Gastrocnemius medialis (tissue), 4 donors: ENCODE results near the gene WWOX. TPM values are rescaled to one million over a fixed set of nuclear protein-coding genes. Genes with fewer than 3 reads are reported as not detected.

Source experiments
- ATAC-seq, 2 donors: fragments of 150-250 bp; one replicate each; pipeline ENCODE4 v1.9.1; 2016
- DNase-seq, 2 donors: peaks; one replicate each; pipeline ENCODE4 v3.0.0-alpha.2; 2019
- H3K27ac ChIP-seq, 4 donors: fragments of 200-600 bp; sonication (generic); 1 replicate in 1 of 4; 2 replicates in 3 of 4; pipeline ENCODE4 v1.5.1; 2016 to 2018; ENCODE audit warnings: mild to moderate bottlenecking in 2 of 4, moderate library complexity in 1 of 4
- H3K27me3 ChIP-seq, 3 donors: fragments of 200-600 bp; sonication (generic) in 2 of 3; 1 replicate in 1 of 3; 2 replicates in 2 of 3; pipeline versions ENCODE4 v1.5.1 to v1.6.0; 2016 to 2019; ENCODE audit warnings: mild to moderate bottlenecking in 1 of 3, moderate library complexity in 1 of 3
- H3K36me3 ChIP-seq, 2 donors: fragments of 200-600 bp; sonication (generic) in 1 of 2; one replicate each; pipeline ENCODE4 v1.5.1; 2017 to 2018
- H3K4me1 ChIP-seq, 2 donors: fragments of 200-600 bp; sonication (generic) in 1 of 2; one replicate each; pipeline ENCODE4 v1.5.1; 2016 to 2017; ENCODE audit warnings: mild to moderate bottlenecking in 2 of 2
- H3K4me3 ChIP-seq, 4 donors: fragments of 200-600 bp; sonication (generic) in 3 of 4; 1 replicate in 1 of 4; 2 replicates in 3 of 4; pipeline ENCODE4 v1.5.1; 2016 to 2019; ENCODE audit warnings: mild to moderate bottlenecking in 2 of 4
- H3K9me3 ChIP-seq, 3 donors: fragments of 200-600 bp; sonication (generic) in 2 of 3; 1 replicate in 1 of 3; 2 replicates in 2 of 3; pipeline ENCODE4 v1.5.1; 2016 to 2019
- CTCF ChIP-seq, 5 experiments: fragments of 450-650 bp in 3 of 5; fragments of 200-600 bp in 2 of 5; sonication (generic) in 2 of 5; IDR thresholded peaks in 4 of 5; conservative IDR thresholded peaks in 1 of 5; 1 replicate in 4 of 5; 2 replicates in 1 of 5; pipeline ENCODE4 v1.5.1; 2016 to 2019; ENCODE audit warnings: antibody characterized with exemption in 5 of 5, mild to moderate bottlenecking in 3 of 5, moderate library complexity in 3 of 5
- POLR2A ChIP-seq, 2 donors: fragments of 450-650 bp; IDR thresholded peaks; one replicate each; pipeline ENCODE4 v1.6.1; 2017; ENCODE audit warnings: antibody characterized with exemption in 2 of 2, mild to moderate bottlenecking in 2 of 2, moderate library complexity in 2 of 2
- in situ Hi-C, 4 donors: fragments of 200-750 bp; cut with MboI; loops; one replicate each; pipeline versions ENCODE4 v1.15.0 to v1.8.0; 2017; ENCODE audit warnings: low sequenced_read_pairs in 4 of 4
- intact Hi-C: fragments of 100-400 bp; cut with DNase I; formaldehyde crosslinking; loops from one replicate; pipeline ENCODE4 v1.15.1; 2023; ENCODE audit warnings: low total_unique reads
- total RNA-seq, 4 donors: library from RNA; depleted of rRNA; stranded (reverse); fragments of >200 nt; gene quantifications; one replicate each; pipeline versions ENCODE4 v1.1.0 to v1.2.3, GENCODE V29; 2016

The WWOX gene
- total RNA-seq, 4 donors from 2014 or later = 3.3 to 13.0 (median 6.0) TPM

GRCh38 chr16:78416400-78416799, 316.9 kb downstream of the WWOX start:
- TF ChIP-seq POLR2A (IDR thresholded peaks at IDR 0.05) (no peak), CTCF (IDR thresholded peaks at IDR 0.05 in 4 of 5, conservative IDR thresholded peaks at IDR 0.05 in 1 of 5) (no peak)
- H3K4me3 ChIP-seq = no peak overlapping the region
- H3K36me3 ChIP-seq = no peaks in the 10 kb centered on the region
- intact Hi-C loops = no loop called here
- in situ Hi-C loops = no loop called here
- no peaks in the 10 kb centered on the region for H3K4me1 ChIP-seq
- no peaks in the 10 kb centered on the region for H3K9me3 ChIP-seq
- DNase-seq = no peak
- ATAC-seq = no peak
- H3K27me3 ChIP-seq = no peaks in the 10 kb centered on the region
- H3K27ac ChIP-seq = no peak overlapping the region

- H3K4me1 ChIP-seq = no peaks in the 10 kb centered on the region
- no peak overlapping the region for H3K27ac ChIP-seq
- in situ Hi-C loops (no loop called here), intact Hi-C loops (no loop called here)
- no peak for DNase-seq
- no peaks in the 10 kb centered on the region for H3K27me3 ChIP-seq
- ATAC-seq = no peak
- TF ChIP-seq CTCF (IDR thresholded peaks at IDR 0.05 in 4 of 5, conservative IDR thresholded peaks at IDR 0.05 in 1 of 5) = no peak
- no peaks in the 10 kb centered on the region for H3K9me3 ChIP-seq
- no peak overlapping the region for H3K4me3 ChIP-seq
- no peaks in the 10 kb centered on the region for H3K36me3 ChIP-seq
Observed at GRCh38 chr16:78421181-78421708, 321.8 kb downstream of the WWOX start.

GRCh38 chr16:78425281-78425680, 325.8 kb downstream of the WWOX start:
- no peaks in the 10 kb centered on the region for H3K36me3 ChIP-seq
- no peaks in the 10 kb centered on the region for H3K27me3 ChIP-seq
- H3K4me3 ChIP-seq = no peak overlapping the region
- in situ Hi-C loops = loop anchor here in 1 of 4 donors (25.0 kb wide), 1 partner anchor 288 kb away; no protein-coding TSS in a partner anchor
- TF ChIP-seq CTCF (IDR thresholded peaks at IDR 0.05 in 4 of 5, conservative IDR thresholded peaks at IDR 0.05 in 1 of 5) = no peak
- TF ChIP-seq POLR2A (IDR thresholded peaks at IDR 0.05) = no peak
- intact Hi-C loops = no loop called here
- DNase-seq = no peak
- no peak overlapping the region for H3K27ac ChIP-seq
- no peaks in the 10 kb centered on the region for H3K9me3 ChIP-seq
- H3K4me1 ChIP-seq = no peaks in the 10 kb centered on the region
- no peak for ATAC-seq

GRCh38 chr16:78425891-78426510, 326.5 kb downstream of the WWOX start:
- ATAC-seq (no peak), DNase-seq (no peak)
- in situ Hi-C loops (loop anchor here in 1 of 4 donors (25.0 kb wide), 1 partner anchor 289 kb away; no protein-coding TSS in a partner anchor), intact Hi-C loops (no loop called here)
- H3K36me3 ChIP-seq = no peaks in the 10 kb centered on the region
- H3K27ac ChIP-seq = no peak overlapping the region
- no peak overlapping the region for H3K4me3 ChIP-seq
- no peaks in the 10 kb centered on the region for H3K9me3 ChIP-seq
- TF ChIP-seq POLR2A (IDR thresholded peaks at IDR 0.05) = no peak
- no peak for TF ChIP-seq CTCF (IDR thresholded peaks at IDR 0.05 in 4 of 5, conservative IDR thresholded peaks at IDR 0.05 in 1 of 5)
- no peaks in the 10 kb centered on the region for H3K4me1 ChIP-seq
- H3K27me3 ChIP-seq = no peaks in the 10 kb centered on the region
